ENCODE measurements around the gene STRIP2.

DNA sequence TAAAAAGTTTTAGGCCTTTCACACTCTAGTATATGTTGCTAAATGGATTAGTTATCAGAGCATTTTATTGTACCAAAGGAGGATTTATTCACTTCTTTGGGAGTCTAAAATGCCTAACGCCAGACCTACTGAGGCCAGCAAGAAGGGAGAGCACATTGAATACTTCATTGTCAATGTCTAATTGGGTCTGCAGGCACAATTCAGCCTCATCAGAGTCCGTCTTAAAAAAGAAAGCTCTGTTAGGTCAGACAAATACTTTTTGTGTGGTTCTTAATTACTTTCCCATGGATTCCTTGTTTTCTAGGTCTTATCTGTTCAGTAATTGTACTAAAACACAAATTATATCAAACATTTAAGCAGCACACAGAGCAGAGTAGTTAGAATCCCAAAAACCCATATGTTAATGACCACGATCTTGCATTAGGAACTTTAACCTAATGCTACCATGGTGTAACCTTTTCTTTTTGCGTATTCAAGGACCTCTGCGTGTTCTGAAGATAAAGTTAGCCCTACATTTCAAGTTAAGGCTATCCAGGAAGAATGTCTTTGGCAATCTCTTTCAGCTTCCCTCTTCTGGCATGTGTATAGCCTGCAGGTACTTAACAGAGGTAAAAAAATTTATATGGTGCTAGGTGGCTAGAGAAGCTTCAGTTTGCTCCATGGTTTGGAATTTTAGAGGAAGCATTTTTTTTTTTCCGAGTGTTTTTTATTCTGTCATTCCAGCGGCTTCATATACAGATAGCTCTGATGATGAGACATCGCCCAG lies 45.7 kb upstream of the STRIP2 start:
- TF ChIP-seq, protein P1, sequence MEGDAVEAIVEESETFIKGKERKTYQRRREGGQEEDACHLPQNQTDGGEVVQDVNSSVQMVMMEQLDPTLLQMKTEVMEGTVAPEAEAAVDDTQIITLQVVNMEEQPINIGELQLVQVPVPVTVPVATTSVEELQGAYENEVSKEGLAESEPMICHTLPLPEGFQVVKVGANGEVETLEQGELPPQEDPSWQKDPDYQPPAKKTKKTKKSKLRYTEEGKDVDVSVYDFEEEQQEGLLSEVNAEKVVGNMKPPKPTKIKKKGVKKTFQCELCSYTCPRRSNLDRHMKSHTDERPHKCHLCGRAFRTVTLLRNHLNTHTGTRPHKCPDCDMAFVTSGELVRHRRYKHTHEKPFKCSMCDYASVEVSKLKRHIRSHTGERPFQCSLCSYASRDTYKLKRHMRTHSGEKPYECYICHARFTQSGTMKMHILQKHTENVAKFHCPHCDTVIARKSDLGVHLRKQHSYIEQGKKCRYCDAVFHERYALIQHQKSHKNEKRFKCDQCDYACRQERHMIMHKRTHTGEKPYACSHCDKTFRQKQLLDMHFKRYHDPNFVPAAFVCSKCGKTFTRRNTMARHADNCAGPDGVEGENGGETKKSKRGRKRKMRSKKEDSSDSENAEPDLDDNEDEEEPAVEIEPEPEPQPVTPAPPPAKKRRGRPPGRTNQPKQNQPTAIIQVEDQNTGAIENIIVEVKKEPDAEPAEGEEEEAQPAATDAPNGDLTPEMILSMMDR (IDR thresholded peaks at IDR 0.05) = no peak
- TF ChIP-seq REST (IDR thresholded peaks at IDR 0.05; ENCODE audit: insufficient read depth in 1 of 2, low read depth in 2 of 2, low read length in 1 of 2) = no peak

Measured in Panc1 (cell line).